Measurements from ENCODE around the gene PEMT. TPM values are rescaled to one million over a fixed set of nuclear protein-coding genes. Genes with fewer than 3 reads are reported as not detected.
"Not testable (repeated sequence)": the region's sequence is repeated elsewhere in the genome, so short reads cannot be mapped to it uniquely, and the experiment has no call there.

PEMT gene
- total RNA-seq, 2 experiments from 2014 or later, result 51.7 to 53.2 TPM

DNA sequence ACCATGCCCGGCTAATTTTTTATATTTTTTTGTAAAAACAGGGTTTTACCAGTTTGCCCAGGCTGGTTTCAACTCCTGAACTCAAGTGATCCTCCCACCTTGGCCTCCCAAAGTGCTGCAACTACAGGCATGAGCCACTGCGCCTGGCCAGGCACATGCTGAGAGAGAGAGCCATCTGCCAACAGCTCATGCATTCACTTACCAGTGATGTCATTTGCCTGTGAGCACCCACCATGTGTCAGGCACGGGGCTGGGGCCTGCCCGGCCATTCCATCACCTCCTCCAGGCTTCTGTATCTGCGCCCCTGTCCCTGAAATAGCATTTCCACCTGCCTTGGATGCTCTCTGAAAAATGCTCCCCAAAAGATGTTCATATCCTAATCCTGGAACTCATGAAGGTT, 43.6 kb upstream of the PEMT start:
- intact Hi-C loops (cut with micrococcal nuclease), result no loop called here
- H3K4me1 Mint-ChIP-seq (ENCODE audit: low read depth), result no peaks in the 10 kb centered on the region
- H3K9me3 Mint-ChIP-seq, result no peaks in the 10 kb centered on the region
- TF ChIP-seq, protein P1, sequence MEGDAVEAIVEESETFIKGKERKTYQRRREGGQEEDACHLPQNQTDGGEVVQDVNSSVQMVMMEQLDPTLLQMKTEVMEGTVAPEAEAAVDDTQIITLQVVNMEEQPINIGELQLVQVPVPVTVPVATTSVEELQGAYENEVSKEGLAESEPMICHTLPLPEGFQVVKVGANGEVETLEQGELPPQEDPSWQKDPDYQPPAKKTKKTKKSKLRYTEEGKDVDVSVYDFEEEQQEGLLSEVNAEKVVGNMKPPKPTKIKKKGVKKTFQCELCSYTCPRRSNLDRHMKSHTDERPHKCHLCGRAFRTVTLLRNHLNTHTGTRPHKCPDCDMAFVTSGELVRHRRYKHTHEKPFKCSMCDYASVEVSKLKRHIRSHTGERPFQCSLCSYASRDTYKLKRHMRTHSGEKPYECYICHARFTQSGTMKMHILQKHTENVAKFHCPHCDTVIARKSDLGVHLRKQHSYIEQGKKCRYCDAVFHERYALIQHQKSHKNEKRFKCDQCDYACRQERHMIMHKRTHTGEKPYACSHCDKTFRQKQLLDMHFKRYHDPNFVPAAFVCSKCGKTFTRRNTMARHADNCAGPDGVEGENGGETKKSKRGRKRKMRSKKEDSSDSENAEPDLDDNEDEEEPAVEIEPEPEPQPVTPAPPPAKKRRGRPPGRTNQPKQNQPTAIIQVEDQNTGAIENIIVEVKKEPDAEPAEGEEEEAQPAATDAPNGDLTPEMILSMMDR (IDR thresholded peaks at IDR 0.05), result no peak
- no peak overlapping the region for H3K4me3 Mint-ChIP-seq
- H3K27ac Mint-ChIP-seq, result no peak overlapping the region
- POLR2A ChIA-PET, result no interaction called here
- H3K36me3 Mint-ChIP-seq (ENCODE audit: low read depth), result no peaks in the 10 kb centered on the region
- CTCF ChIA-PET, result interaction anchor here (0.7 to 8.5 kb wide), 2 partner anchors 139 to 280 kb away, joined by 3 to 100 read pairs; partner anchors contain the start of gene RASD1
- DNase-seq, result no peak
- ATAC-seq, result no peak
- H3K27me3 Mint-ChIP-seq, result no peaks in the 10 kb centered on the region

GRCh38 chr17:17633310-17633709, 41.8 kb upstream of the PEMT start:
- ChIA-PET POLR2A (no interaction called here), CTCF (interaction anchor here (1.2 to 2.3 kb wide), 4 partner anchors 9 to 278 kb away, joined by 6 to 9 read pairs (median 7); no protein-coding TSS in a partner anchor)
- H3K27me3 Mint-ChIP-seq, result no peaks in the 10 kb centered on the region
- H3K4me3 Mint-ChIP-seq, result no peak overlapping the region
- H3K4me1 Mint-ChIP-seq (ENCODE audit: low read depth), result peaks cover 8% of the 10 kb centered on the region
- ATAC-seq (no peak), DNase-seq (no peak)
- no peak overlapping the region for H3K27ac Mint-ChIP-seq
- H3K9me3 Mint-ChIP-seq, result no peaks in the 10 kb centered on the region
- TF ChIP-seq, protein P1 (IDR thresholded peaks at IDR 0.05), result no peak
- H3K36me3 Mint-ChIP-seq (ENCODE audit: low read depth), result no peaks in the 10 kb centered on the region
- intact Hi-C loops (cut with micrococcal nuclease), result no loop called here

- not testable (repeated sequence) for H3K4me3 Mint-ChIP-seq
- POLR2A ChIA-PET, result interaction anchor here (0.7 kb wide), 1 partner anchor 419 kb away, joined by 3 read pairs; no protein-coding TSS in a partner anchor
Measured at GRCh38 chr17:17632690-17633089, 41.2 kb upstream of the PEMT start.

DNA sequence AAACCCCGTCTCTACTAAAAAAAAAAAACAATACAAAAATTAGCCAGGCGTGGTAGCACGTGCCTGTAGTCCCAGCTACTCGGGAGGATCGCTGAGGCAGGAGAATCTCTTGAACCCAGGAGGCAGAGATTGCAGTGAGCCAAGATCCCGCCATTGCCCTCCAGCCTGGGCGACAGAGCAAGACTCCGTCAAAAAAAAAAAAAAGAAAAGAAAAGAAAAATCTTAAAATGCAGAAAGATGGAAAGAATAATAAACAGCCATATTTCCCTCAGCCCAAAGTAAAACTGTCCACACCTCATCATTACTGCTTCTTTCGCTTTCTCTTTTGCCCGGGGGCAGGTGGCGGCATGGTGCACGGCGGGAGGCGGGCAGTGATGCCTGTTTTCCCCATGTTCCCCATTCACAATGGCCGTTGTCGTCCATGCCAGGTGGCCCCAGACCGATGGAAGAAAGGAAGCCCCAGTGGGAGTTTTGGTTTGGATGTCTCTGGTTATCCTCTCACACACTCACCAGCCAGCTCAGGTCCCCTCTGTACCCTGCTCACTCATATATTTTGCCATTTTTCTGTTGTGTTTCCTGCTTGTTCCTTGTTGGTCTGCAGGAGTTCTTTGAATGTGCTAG, 37.0 kb upstream of the PEMT start:
- CTCF ChIA-PET, result interaction anchor here (1.0 to 1.1 kb wide), 3 partner anchors 14 to 132 kb away, joined by 3 read pairs; no protein-coding TSS in a partner anchor
- POLR2A ChIA-PET, result no interaction called here
- Mint-ChIP-seq H3K27ac (peak overlapping the region; percentile 93), H3K4me3 (peak overlapping the region; percentile 80), H3K36me3 (ENCODE audit: low read depth) (no peaks in the 10 kb centered on the region), H3K9me3 (no peaks in the 10 kb centered on the region), H3K4me1 (ENCODE audit: low read depth) (peaks cover 8% of the 10 kb centered on the region), H3K27me3 (no peaks in the 10 kb centered on the region)
- ATAC-seq (peak; percentile 88), DNase-seq (peak; percentile 58)
- TF ChIP-seq, protein P1 (IDR thresholded peaks at IDR 0.05), result no peak
- intact Hi-C loops (cut with micrococcal nuclease), result no loop called here

More at GRCh38 chr17:17632690-17633089, 41.2 kb upstream of the PEMT start:
- H3K27ac Mint-ChIP-seq; H3K4me1 Mint-ChIP-seq (ENCODE audit: low read depth); H3K27me3 Mint-ChIP-seq; H3K36me3 Mint-ChIP-seq (ENCODE audit: low read depth); intact Hi-C loops (cut with micrococcal nuclease); ATAC-seq; H3K9me3 Mint-ChIP-seq: not testable (repeated sequence)
- DNase-seq, result peak; percentile 15
- CTCF ChIA-PET, result interaction anchor here (1.2 to 2.3 kb wide), 4 partner anchors 9 to 278 kb away, joined by 6 to 9 read pairs (median 7); no protein-coding TSS in a partner anchor

DNA sequence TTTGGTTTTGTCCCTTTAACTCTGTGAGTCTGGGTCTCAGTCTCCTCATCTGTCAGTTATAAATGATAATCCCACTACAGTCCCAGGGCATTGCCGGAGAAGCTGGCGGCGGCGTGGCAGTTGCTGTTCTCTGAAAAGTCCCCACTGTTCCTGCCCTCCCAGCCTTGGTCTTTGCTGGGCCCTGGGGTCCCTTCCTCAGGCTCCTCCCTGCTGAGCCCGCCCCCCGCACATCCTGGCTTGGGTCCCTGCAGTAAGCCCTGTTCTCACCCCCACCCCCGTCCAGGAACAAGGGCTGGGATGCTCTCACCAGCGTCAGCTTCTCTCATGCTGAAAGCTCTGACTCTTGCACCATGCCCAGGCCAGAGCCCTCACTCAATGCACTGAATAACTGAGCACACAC, 35.3 kb upstream of the PEMT start:
- DNase-seq, result no peak
- TF ChIP-seq, protein P1 (IDR thresholded peaks at IDR 0.05), result no peak
- Mint-ChIP-seq H3K27me3 (no peaks in the 10 kb centered on the region), H3K9me3 (no peaks in the 10 kb centered on the region), H3K36me3 (ENCODE audit: low read depth) (no peaks in the 10 kb centered on the region), H3K4me3 (no peak overlapping the region), H3K4me1 (ENCODE audit: low read depth) (peaks cover 8% of the 10 kb centered on the region), H3K27ac (no peak overlapping the region)
- intact Hi-C loops (cut with micrococcal nuclease), result no loop called here
- ChIA-PET POLR2A (no interaction called here), CTCF (no interaction called here)
- ATAC-seq, result no peak
